ACC112 (cell line): ENCODE measurements around the gene RAD51B.

Experiments
- H2AFZ ChIP-seq: fragments of 200-600 bp; sonication (generic); one replicate; pipeline ENCODE4 v1.6.0; 2017; ENCODE audit warnings: antibody characterized with exemption, low read length; ENCODE audit not compliant: unreplicated experiment
- H3K27ac ChIP-seq: fragments of 200-600 bp; sonication (generic); 2 replicates; pipeline ENCODE4 v1.5.1; 2014; ENCODE audit warnings: low read depth, mild to moderate bottlenecking, antibody characterized with exemption, low read length, moderate library complexity
- H3K27me3 ChIP-seq: fragments of 200-600 bp; sonication (generic); 2 replicates; pipeline ENCODE4 v1.6.1; 2014; ENCODE audit warnings: mild to moderate bottlenecking, antibody characterized with exemption, low read length, moderate library complexity, mixed read lengths; ENCODE audit not compliant: insufficient read depth
- H3K36me3 ChIP-seq: fragments of 200-600 bp; sonication (generic); 2 replicates; pipeline ENCODE4 v1.6.1; 2016; ENCODE audit warnings: mild to moderate bottlenecking, antibody characterized with exemption, low read length, moderate library complexity, mixed read lengths; ENCODE audit not compliant: insufficient read depth
- H3K4me1 ChIP-seq: fragments of 200-600 bp; sonication (generic); one replicate; pipeline ENCODE4 v1.6.1; 2016; ENCODE audit warnings: low read length, mixed read lengths; ENCODE audit not compliant: insufficient read depth, unreplicated experiment, control insufficient read depth
- H3K4me3 ChIP-seq: fragments of 200-600 bp; sonication (generic); 2 replicates; pipeline ENCODE4 v1.5.1; 2014; ENCODE audit warnings: mild to moderate bottlenecking, low read depth, low read length
- H3K79me2 ChIP-seq: fragments of 200-600 bp; sonication (generic); one replicate; pipeline ENCODE4 v1.6.0; 2016; ENCODE audit warnings: low read length; ENCODE audit not compliant: control insufficient read depth, unreplicated experiment, insufficient read depth

The RAD51B gene

DNA sequence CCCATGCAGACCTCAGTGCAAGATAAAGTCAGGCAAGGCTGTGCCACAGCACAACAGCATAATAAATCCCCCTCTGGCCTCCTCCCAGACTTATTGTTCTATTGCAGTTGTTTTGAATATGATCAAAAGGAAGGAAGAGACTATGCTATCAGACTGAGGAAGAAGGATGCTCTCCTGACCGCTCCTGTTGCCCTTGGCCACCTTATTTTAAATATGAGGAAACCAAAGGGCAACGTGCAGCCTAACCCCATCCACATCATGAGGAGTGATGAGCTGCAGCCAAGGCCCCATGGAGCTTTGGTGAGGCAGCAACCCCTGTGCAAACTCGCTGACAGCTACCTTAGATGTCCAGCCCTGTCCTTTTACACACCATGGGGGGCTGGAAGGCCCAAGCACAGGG, 681.6 kb downstream of the RAD51B start:
- H3K79me2 ChIP-seq: no peaks in the 10 kb centered on the region
- peaks cover 4% of the 10 kb centered on the region for H3K4me1 ChIP-seq
- H3K36me3 ChIP-seq: no peaks in the 10 kb centered on the region
- no peak overlapping the region for H2AFZ ChIP-seq
- no peak overlapping the region for H3K27ac ChIP-seq
- H3K4me3 ChIP-seq: no peak overlapping the region
- no peaks in the 10 kb centered on the region for H3K27me3 ChIP-seq

DNA sequence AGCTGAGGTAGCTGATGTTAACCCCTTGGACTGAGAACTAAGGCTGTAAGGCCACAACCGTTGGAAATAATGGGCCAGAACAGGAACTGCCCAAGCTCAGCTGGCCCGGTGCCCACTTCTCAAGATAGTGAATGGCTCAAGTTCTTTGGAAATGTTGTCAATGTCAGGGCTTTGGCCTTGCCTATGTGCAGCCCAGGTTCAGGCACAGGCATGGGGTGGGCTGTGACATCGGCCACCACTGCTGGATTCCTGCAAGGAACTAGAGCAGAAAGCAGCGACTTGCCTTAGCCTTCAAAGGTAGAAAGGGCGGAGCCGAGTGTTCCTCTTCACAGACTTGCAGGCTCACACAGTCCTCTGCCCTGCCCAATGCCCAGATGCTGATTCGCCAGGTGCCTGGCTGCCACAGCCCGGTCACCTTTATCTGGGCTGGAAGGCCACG, 682.1 kb downstream of the RAD51B start:
- H3K79me2 ChIP-seq: no peaks in the 10 kb centered on the region
- H3K27ac ChIP-seq: no peak overlapping the region
- H3K36me3 ChIP-seq: no peaks in the 10 kb centered on the region
- no peak overlapping the region for H3K4me3 ChIP-seq
- peaks cover 9% of the 10 kb centered on the region for H3K4me1 ChIP-seq
- H3K27me3 ChIP-seq: no peaks in the 10 kb centered on the region
- H2AFZ ChIP-seq: no peak overlapping the region

DNA sequence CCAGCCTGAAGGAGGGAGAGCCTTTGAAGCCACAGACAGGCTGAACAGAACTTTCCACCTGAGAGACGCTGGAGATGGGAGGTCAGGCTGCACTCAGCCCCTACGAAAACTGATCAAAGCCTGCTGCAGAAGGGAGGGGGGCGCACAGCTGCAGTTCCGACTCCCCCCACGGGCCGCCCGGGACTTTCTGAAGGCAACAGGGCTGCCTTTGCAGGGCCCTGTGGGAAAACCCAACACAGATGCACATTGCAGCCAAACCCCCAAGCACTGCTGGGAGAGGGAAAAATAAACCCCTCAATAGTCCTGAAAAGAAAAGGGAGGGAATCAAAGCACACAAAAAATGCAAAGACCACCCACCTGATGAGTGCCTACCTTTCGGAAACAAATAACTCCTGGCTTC, 682.7 kb downstream of the RAD51B start:
- Histone ChIP-seq H3K27ac (no peak overlapping the region), H3K4me1 (peaks cover 10% of the 10 kb centered on the region), H3K4me3 (no peak overlapping the region), H2AFZ (no peak overlapping the region), H3K36me3 (no peaks in the 10 kb centered on the region), H3K27me3 (no peaks in the 10 kb centered on the region), H3K79me2 (no peaks in the 10 kb centered on the region)

DNA sequence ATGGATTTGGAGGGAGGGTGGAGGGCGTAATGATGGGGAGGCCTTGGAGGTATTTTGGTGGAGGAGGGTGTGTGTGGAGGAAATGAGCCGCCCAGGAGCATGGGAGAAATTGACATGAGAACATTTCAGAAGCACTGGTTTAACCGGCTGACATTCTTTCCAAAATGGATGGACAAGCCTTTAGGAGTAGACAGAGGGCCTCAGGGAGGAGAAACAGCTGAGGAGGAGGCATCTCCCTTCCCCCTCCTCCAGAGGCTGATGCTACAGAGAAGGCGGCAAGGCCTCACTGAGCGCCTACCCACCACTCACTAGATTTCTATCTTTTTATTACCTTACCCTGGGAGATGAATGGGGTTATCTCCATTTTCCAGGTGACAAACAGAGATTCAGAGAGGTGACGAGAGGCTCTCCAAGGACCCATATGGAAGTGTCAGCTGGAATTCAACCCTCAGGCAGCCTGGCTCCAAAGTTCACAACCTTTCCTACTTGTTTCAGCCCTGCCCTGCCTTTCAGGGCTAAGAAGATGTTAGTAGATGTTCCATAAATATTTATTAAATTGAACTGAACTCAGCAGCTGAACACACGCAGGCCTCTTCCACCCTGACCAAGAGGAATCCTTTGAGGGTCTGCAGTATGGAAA, 683.7 kb downstream of the RAD51B start:
- no peak overlapping the region for H3K4me3 ChIP-seq
- H3K36me3 ChIP-seq: no peaks in the 10 kb centered on the region
- no peaks in the 10 kb centered on the region for H3K27me3 ChIP-seq
- H3K4me1 ChIP-seq: peaks cover 10% of the 10 kb centered on the region
- H2AFZ ChIP-seq: no peak overlapping the region
- no peak overlapping the region for H3K27ac ChIP-seq
- H3K79me2 ChIP-seq: no peaks in the 10 kb centered on the region

DNA sequence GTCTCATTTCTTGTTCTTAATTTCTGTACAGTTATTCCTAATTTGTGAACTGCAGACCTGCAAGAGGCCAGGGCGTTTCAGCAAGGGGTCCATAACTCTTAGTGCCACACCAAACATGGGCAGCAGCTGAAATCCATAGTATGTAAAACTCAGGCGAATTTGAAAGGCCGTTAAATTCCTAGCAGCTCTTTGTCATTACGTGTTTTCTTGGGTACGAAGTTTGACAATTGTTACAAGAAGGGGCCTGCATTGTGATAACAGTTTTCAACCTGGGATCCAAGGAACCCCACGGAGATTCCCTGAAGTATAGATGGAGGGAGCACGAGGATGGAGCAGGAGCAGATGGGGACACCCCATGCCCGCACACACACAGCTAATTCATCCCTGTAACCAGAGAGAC, 685.3 kb downstream of the RAD51B start:
- Histone ChIP-seq H2AFZ (no peak overlapping the region), H3K79me2 (no peaks in the 10 kb centered on the region)

DNA sequence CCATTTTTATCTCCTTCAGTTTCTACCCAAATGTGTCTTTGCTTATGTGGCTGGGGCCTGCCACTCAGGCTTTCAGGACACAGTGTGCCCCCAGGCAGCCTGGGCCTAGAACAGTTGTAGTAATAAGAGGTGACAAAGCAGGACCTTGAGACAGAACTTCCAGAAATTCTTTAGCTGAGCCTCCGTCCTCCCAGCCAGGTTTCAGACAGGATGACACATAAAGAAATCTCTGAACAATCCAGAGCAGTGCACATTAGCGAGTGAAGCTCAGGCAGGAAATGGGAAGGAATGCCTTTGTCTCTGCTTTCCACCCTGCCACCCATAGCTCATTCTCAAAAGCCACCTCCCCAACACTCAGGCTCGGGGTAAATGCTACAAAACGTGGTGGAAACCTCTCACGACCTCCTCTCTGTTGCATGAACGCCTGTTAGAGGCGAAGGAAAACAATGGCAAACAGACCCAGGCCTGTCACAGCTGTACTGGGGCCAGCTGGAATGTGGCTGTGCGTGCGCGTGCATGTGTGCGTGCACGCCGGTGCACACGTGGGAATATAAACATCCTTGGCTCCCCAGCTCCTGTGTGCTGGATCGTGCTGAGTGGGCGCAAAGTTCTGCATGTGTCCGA, 686.6 kb downstream of the RAD51B start:
- H2AFZ ChIP-seq: no peak overlapping the region

More for the DNA sequence above, 685.3 kb downstream of the RAD51B start:
- H3K4me1 ChIP-seq: peaks cover 16% of the 10 kb centered on the region
- no peaks in the 10 kb centered on the region for H3K27me3 ChIP-seq
- no peak overlapping the region for H3K4me3 ChIP-seq
- H3K27ac ChIP-seq: no peak overlapping the region
- H3K36me3 ChIP-seq: no peaks in the 10 kb centered on the region

DNA sequence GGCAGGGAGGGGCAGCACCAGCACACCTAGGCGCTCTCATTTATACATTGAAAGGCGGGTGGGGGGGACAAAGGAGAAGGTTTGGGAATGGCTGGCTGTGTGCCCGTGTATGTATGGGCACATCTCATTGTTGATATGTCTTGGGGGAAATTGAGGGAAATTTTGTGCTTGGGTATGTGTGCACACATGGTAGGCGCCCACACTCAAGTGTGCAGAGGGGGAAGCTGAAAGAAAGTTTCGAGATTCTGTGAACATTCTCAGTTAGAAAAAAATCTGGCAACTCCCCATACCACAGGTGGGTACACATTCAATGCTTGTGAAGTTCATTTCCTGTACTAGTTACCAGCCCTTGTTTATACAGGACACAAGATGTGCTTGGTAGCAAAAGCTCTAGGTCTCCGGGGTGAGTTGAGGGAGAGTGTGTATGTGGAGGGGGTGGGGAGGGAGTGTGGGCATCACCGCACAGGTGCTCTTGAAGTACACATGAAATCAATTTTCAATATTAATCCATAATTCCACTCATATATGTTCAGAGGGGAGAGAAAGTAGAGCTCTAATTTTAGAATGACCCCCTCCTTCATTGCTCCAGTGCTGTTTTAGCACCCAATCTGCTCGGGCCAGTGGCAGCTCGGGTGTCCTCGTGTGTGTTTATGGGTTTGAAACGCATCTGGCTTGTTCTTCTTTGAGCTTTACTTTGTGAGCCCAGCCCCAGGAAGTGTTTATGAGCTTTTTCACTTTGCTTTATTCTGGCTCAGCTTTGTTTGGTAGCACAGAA, 687.3 kb downstream of the RAD51B start:
- H3K79me2 ChIP-seq: no peaks in the 10 kb centered on the region
- H3K4me1 ChIP-seq: peaks cover 28% of the 10 kb centered on the region
- H2AFZ ChIP-seq: no peak overlapping the region
- no peak overlapping the region for H3K4me3 ChIP-seq
- no peaks in the 10 kb centered on the region for H3K27me3 ChIP-seq
- H3K27ac ChIP-seq: no peak overlapping the region
- no peaks in the 10 kb centered on the region for H3K36me3 ChIP-seq

More for the DNA sequence above, 686.6 kb downstream of the RAD51B start:
- Histone ChIP-seq H3K36me3 (no peaks in the 10 kb centered on the region), H3K27ac (peak overlapping the region; percentile 21; the same call in 1 of the 2 replicates), H3K4me3 (no peak overlapping the region), H3K4me1 (peaks cover 28% of the 10 kb centered on the region), H3K79me2 (no peaks in the 10 kb centered on the region), H3K27me3 (no peaks in the 10 kb centered on the region)

DNA sequence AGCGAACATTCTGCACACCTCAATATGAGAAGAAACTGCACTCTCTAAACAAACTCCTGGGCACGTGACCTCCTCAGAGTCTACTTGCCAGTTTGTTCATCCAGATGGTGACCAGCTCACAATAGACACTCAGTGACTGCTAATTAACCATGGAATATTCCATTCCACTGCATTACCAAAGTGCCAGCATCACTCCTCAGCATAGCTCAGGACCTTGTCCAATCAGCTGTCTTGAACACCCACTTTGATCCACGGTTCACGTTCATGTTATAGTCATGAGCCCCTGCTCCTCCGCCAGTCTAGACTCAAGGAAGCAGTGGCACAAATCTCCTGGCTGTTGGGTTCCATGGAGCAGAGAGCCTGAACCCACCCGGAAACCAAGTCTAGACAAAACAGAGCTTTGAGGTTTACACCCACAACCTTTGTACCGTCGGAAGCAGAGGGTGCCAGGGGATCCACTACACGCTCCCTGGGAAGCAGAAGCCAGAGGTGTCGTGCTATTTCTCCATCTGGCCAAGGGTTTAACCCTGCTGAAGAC, 688.0 kb downstream of the RAD51B start:
- Histone ChIP-seq H3K27me3 (no peaks in the 10 kb centered on the region), H3K4me1 (peaks cover 29% of the 10 kb centered on the region), H2AFZ (no peak overlapping the region), H3K79me2 (no peaks in the 10 kb centered on the region), H3K36me3 (no peaks in the 10 kb centered on the region), H3K27ac (no peak overlapping the region), H3K4me3 (no peak overlapping the region)

DNA sequence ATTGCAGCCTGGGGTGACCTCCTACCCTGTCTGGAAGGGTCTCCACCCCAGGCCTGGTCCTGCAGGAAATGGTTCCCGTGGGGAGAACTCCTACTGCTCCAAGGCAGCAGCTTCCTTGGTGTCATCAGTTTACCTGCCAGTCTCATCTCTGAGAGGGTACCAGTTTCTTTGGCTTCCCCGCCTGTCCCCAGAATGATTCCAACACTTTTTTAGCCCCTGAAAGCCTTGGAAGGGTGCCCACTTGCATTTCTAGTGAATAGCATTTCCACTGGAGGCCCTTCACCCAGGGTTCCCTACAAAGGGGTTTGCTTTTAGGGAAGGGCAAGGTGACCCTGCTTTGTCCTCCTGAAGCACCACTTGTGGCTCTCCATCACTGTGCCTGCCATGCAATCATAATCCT, 689.0 kb downstream of the RAD51B start:
- Histone ChIP-seq H3K36me3 (no peaks in the 10 kb centered on the region), H3K27me3 (no peaks in the 10 kb centered on the region), H2AFZ (no peak overlapping the region), H3K79me2 (no peaks in the 10 kb centered on the region), H3K4me3 (no peak overlapping the region), H3K27ac (no peak overlapping the region), H3K4me1 (peaks cover 35% of the 10 kb centered on the region)

DNA sequence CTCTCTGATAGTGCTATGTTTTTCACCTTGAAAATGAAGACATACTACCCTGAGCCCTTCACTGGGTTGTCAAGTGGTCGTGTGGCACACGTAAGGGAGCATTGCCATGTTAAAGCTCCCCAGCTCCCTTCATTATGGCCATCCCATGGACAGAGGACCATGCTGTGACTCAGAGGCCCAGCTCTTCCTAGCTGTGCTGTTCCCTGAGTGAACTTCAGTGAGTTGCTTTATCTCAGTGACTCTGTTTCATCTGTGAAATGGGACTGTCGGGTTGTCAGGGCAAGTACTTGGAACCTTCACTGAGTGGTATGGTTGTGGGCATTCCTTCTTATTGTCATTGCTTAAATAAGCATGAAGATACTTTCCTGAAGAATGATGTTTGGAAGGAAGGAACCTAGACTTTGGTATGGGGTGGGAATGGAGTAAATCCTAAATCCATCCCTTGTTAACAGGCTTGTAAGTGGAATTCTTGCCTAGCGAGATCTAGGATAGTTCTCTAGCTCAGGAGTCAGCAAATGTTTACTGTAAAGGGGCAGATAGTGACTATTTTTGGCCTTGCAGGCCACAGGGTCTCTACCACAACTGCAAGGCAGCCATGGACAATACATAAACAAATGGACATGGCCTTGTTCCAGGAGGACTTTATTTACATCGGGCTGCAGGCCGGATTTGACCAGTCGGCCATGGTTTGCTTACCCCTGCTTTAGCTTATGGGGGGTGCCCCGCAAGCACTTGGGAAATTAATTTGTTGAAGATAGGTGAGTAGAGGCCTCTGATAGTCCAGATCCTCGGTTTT, 689.8 kb downstream of the RAD51B start:
- H2AFZ ChIP-seq: no peak overlapping the region
- H3K27ac ChIP-seq: no peak overlapping the region
- no peaks in the 10 kb centered on the region for H3K36me3 ChIP-seq
- H3K4me3 ChIP-seq: no peak overlapping the region
- H3K27me3 ChIP-seq: no peaks in the 10 kb centered on the region
- peaks cover 35% of the 10 kb centered on the region for H3K4me1 ChIP-seq
- no peaks in the 10 kb centered on the region for H3K79me2 ChIP-seq
